Mammary epithelial cell (primary cell): ENCODE measurements around the gene TRIM56.
"Not testable (repeated sequence)": the region's sequence is repeated elsewhere in the genome, so short reads cannot be mapped to it uniquely, and the experiment has no call there.

Source experiments
- CTCF ChIP-seq, 2 donors: IDR thresholded peaks in 1 of 2; conservative IDR thresholded peaks in 1 of 2; 2 replicates each; pipeline ENCODE4 v1.5.1; 2011 to 2012; ENCODE audit warnings: inconsistent platforms in 2 of 2, low read length in 2 of 2, mild to moderate bottlenecking in 2 of 2, control low read depth in 1 of 2, low read depth in 1 of 2; ENCODE audit not compliant: insufficient read depth in 1 of 2; ENCODE audit errors: extremely low read depth in 1 of 2
- EZH2 ChIP-seq: IDR thresholded peaks from 2 replicates; pipeline ENCODE4 v1.6.1; 2012; ENCODE audit warnings: low read length, inconsistent platforms, borderline replicate concordance

- not testable (repeated sequence) for TF ChIP-seq CTCF (conservative IDR thresholded peaks at IDR 0.05 in 1 of 2, IDR thresholded peaks at IDR 0.05 in 1 of 2; ENCODE audit: extremely low read depth in 1 of 2, insufficient read depth in 1 of 2, low read depth in 1 of 2, low read length in 2 of 2); EZH2
Measured at GRCh38 chr7:101132626-101133600, 47.6 kb downstream of the TRIM56 start.
